Adrenal gland (tissue), 12 donors: ENCODE measurements around the gene OPCML. TPM values are rescaled to one million over a fixed set of nuclear protein-coding genes. Genes with fewer than 3 reads are reported as not detected.

Source experiments
- DNase-seq, 7 donors: peaks; one replicate each; pipeline ENCODE4 v3.0.0-alpha.2; 2019 to 2020
- H3K27ac ChIP-seq, 5 donors: fragments of 200-600 bp; sonication (generic) in 4 of 5; 1 replicate in 3 of 5; 2 replicates in 2 of 5; pipeline versions ENCODE4 v1.5.1 to v1.8.0; 2016 to 2020; ENCODE audit warnings: mild to moderate bottlenecking in 1 of 5
- H3K27me3 ChIP-seq: fragments of 200-600 bp; 2 replicates; pipeline ENCODE4 v1.8.0; 2021
- H3K36me3 ChIP-seq, 2 donors: fragments of 200-600 bp; replicated peaks in 1 of 2; 1 replicate in 1 of 2; 2 replicates in 1 of 2; pipeline versions ENCODE4 v1.5.1 to v1.8.0; 2018 to 2022
- H3K4me1 ChIP-seq, 2 donors: fragments of 200-600 bp; replicated peaks in 1 of 2; 1 replicate in 1 of 2; 2 replicates in 1 of 2; pipeline versions ENCODE4 v1.5.1 to v1.8.0; 2018 to 2021
- H3K4me3 ChIP-seq, 4 donors: fragments of 200-600 bp; sonication (generic) in 3 of 4; one replicate each; pipeline ENCODE4 v1.5.1; 2016 to 2018
- H3K9me3 ChIP-seq, 3 donors: fragments of 200-600 bp; sonication (generic) in 1 of 3; replicated peaks in 1 of 3; 1 replicate in 2 of 3; 2 replicates in 1 of 3; pipeline versions ENCODE4 v1.5.1 to v1.8.0; 2016 to 2021
- CTCF ChIP-seq, 6 experiments: fragments of 450-650 bp in 4 of 6; fragments of 200-600 bp in 2 of 6; sonication (generic) in 1 of 6; IDR thresholded peaks; 1 replicate in 5 of 6; 2 replicates in 1 of 6; pipeline versions ENCODE4 v1.5.1 to v1.8.0; 2016 to 2021; ENCODE audit warnings: antibody characterized with exemption in 6 of 6, mild to moderate bottlenecking in 2 of 6, moderate library complexity in 1 of 6
- POLR2A ChIP-seq, 2 donors: fragments of 450-650 bp; IDR thresholded peaks; one replicate each; pipeline ENCODE4 v1.6.1; 2017; ENCODE audit warnings: antibody characterized with exemption in 2 of 2, mild to moderate bottlenecking in 2 of 2, moderate library complexity in 1 of 2
- WGBS, 4 donors: extraction: QIAGEN DNeasy Blood & Tissue Kit in 2 of 4; methylation state at CpG; one replicate each; pipeline versions ENCODE4 v1.1.5 to v1.1.7; 2013 to 2017; 5-methylcytosine and 5-hydroxymethylcytosine counted together
- intact Hi-C, 2 donors: fragments of 100-400 bp; cut with DNase I; formaldehyde crosslinking; loops; one replicate each; pipeline versions ENCODE4 v1.14.1 to v1.15.0; 2022 to 2023
- polyA plus RNA-seq, 3 donors: library from polyadenylated mRNA; stranded (reverse); fragments of 200-250 nt in 2 of 3; fragments of 350-450 nt in 1 of 3; fragmentation: Illumina TruSeq in 1 of 3; extraction: RNeasy Lipid Tissue Mini Kit (QIAGEN cat#74804) in 1 of 3; gene quantifications; one replicate each; pipeline ENCODE4 v1.2.3, GENCODE V29; 2013 to 2014
- total RNA-seq, 9 donors: library from RNA; depleted of rRNA in 4 of 9; stranded (reverse); fragments of >200 nt in 4 of 9; fragments of 120-200 nt in 1 of 9; fragmentation: NEBNext Ultra II Directional in 1 of 9; extraction: Animal tissue kit (Norgen Biotek cat#: 25700) in 1 of 9; gene quantifications; one replicate each; pipeline versions ENCODE4 v1.1.0 to v1.2.4, GENCODE V29; 2013 to 2023
- donor health status: healthy with polysubstance abuse.
- donor health status: Bipolar disorder and iron deficiency.
- donor health status: DM: yes; HTN: yes; CAD: no.
- donor health status: DM: no; HTN: no; CAD: no.
- donor health status: DM: no; HTN: no; CAD: no.
- donor health status: DM: yes; HTN: yes; CAD: no.

Gene OPCML
- total and polyA plus RNA-seq, 12 donors: 0.10 to 5.5 (median 0.72) TPM; not detected in 5

GRCh38 chr11:133072378-133072777, 459.9 kb downstream of the OPCML start:
- Histone ChIP-seq H3K4me3 (no peak overlapping the region), H3K9me3 (no peaks in the 10 kb centered on the region), H3K4me1 (no peaks in the 10 kb centered on the region), H3K27me3 (no peaks in the 10 kb centered on the region), H3K36me3 (no peaks in the 10 kb centered on the region), H3K27ac (no peak overlapping the region)
- intact Hi-C loops: no loop called here
- WGBS, 4 donors: 58 to 65% (median 63%) methylated on average over 7 of the region's 7 CpGs
- TF ChIP-seq POLR2A (IDR thresholded peaks at IDR 0.05) (no peak), CTCF (IDR thresholded peaks at IDR 0.05) (no peak)
- DNase-seq: no peak

GRCh38 chr11:133070791-133071190, 461.5 kb downstream of the OPCML start:
- TF ChIP-seq POLR2A (IDR thresholded peaks at IDR 0.05) (no peak), CTCF (IDR thresholded peaks at IDR 0.05) (no peak)
- no peaks in the 10 kb centered on the region for H3K4me1 ChIP-seq
- no peaks in the 10 kb centered on the region for H3K27me3 ChIP-seq
- DNase-seq: no peak
- WGBS, 4 donors: 47 to 77% (median 72%) methylated on average over 3 of the region's 3 CpGs
- H3K27ac ChIP-seq: no peak overlapping the region
- H3K9me3 ChIP-seq: no peaks in the 10 kb centered on the region
- no peaks in the 10 kb centered on the region for H3K36me3 ChIP-seq
- no peak overlapping the region for H3K4me3 ChIP-seq
- intact Hi-C loops: no loop called here

- intact Hi-C loops: no loop called here
These were observed 462.1 kb downstream of the OPCML start for GRCh38 chr11:133070021-133070713.

GRCh38 chr11:133065847-133066485, 466.3 kb downstream of the OPCML start:
- DNase-seq: no peak
- no peaks in the 10 kb centered on the region for H3K9me3 ChIP-seq
- no peak for TF ChIP-seq POLR2A (IDR thresholded peaks at IDR 0.05)
- TF ChIP-seq CTCF (IDR thresholded peaks at IDR 0.05): no peak
- H3K4me1 ChIP-seq: no peaks in the 10 kb centered on the region
- no peaks in the 10 kb centered on the region for H3K36me3 ChIP-seq
- intact Hi-C loops: no loop called here
- H3K4me3 ChIP-seq: no peak overlapping the region
- no peaks in the 10 kb centered on the region for H3K27me3 ChIP-seq
- no peak overlapping the region for H3K27ac ChIP-seq
- WGBS, 4 donors: 84 to 91% (median 89%) methylated on average over 12 to 13 of the region's 13 CpGs

More at GRCh38 chr11:133070021-133070713, 462.1 kb downstream of the OPCML start:
- Histone ChIP-seq H3K4me3 (no peak overlapping the region), H3K4me1 (no peaks in the 10 kb centered on the region), H3K9me3 (no peaks in the 10 kb centered on the region), H3K27me3 (no peaks in the 10 kb centered on the region), H3K27ac (no peak overlapping the region), H3K36me3 (no peaks in the 10 kb centered on the region)
- DNase-seq: no peak
- WGBS, 4 donors: 46 to 64% (median 58%) methylated on average over 11 of the region's 11 CpGs
- TF ChIP-seq POLR2A (IDR thresholded peaks at IDR 0.05) (no peak), CTCF (IDR thresholded peaks at IDR 0.05) (no peak)
